ENCODE data around the gene SMAD7. TPM values are rescaled to one million over a fixed set of nuclear protein-coding genes. Genes with fewer than 3 reads are reported as not detected.

The SMAD7 gene
- total RNA-seq, 2 donors from 2014 or later = 55.1 to 98.1 TPM

GRCh38 chr18:48992133-48992532 is 41.4 kb upstream of the SMAD7 start:
- DNase-seq (ENCODE audit: low spot score) = no peak
- peak overlapping the region; percentile 62 to 64 for H3K27ac ChIP-seq
- H3K4me1 ChIP-seq = peaks cover 0 to 74% of the 10 kb centered on the region in 2 donors

GRCh38 chr18:48991676-48992075 is 40.9 kb upstream of the SMAD7 start:
- TF ChIP-seq CTCF (IDR thresholded peaks at IDR 0.05) = no peak
- Histone ChIP-seq H3K4me1 (peaks cover 0 to 70% of the 10 kb centered on the region in 2 donors), H3K36me3 (no peaks in the 10 kb centered on the region), H3K9me3 (no peaks in the 10 kb centered on the region), H3K27me3 (no peaks in the 10 kb centered on the region), H3K27ac (peak overlapping the region; percentile 62 to 64), H3K4me3 (no peak overlapping the region)
- DNase-seq (ENCODE audit: low spot score) = no peak

More at GRCh38 chr18:48992133-48992532, 41.4 kb upstream of the SMAD7 start:
- H3K9me3 ChIP-seq = no peaks in the 10 kb centered on the region
- no peaks in the 10 kb centered on the region for H3K27me3 ChIP-seq
- no peak for TF ChIP-seq CTCF (IDR thresholded peaks at IDR 0.05)
- no peak overlapping the region for H3K4me3 ChIP-seq
- no peaks in the 10 kb centered on the region for H3K36me3 ChIP-seq

- H3K27ac ChIP-seq = peak overlapping the region; percentile 62 to 64
- H3K4me1 ChIP-seq = peaks cover 0 to 67% of the 10 kb centered on the region in 2 donors
- no peak for DNase-seq (ENCODE audit: low spot score)
- no peak for TF ChIP-seq CTCF (IDR thresholded peaks at IDR 0.05)
- H3K27me3 ChIP-seq = no peaks in the 10 kb centered on the region
- H3K9me3 ChIP-seq = no peaks in the 10 kb centered on the region
- H3K4me3 ChIP-seq = no peak overlapping the region
- H3K36me3 ChIP-seq = no peaks in the 10 kb centered on the region
Measured at GRCh38 chr18:48991319-48991660, 40.5 kb upstream of the SMAD7 start.

GRCh38 chr18:48990481-48991318 is 39.9 kb upstream of the SMAD7 start:
- H3K27me3 ChIP-seq = no peaks in the 10 kb centered on the region
- H3K9me3 ChIP-seq = no peaks in the 10 kb centered on the region
- H3K27ac ChIP-seq = peak overlapping the region; percentile 62 to 64
- no peak overlapping the region for H3K4me3 ChIP-seq
- H3K36me3 ChIP-seq = no peaks in the 10 kb centered on the region
- peak; percentile 79 for DNase-seq (ENCODE audit: low spot score)
- H3K4me1 ChIP-seq = peaks cover 0 to 63% of the 10 kb centered on the region in 2 donors
- TF ChIP-seq CTCF (IDR thresholded peaks at IDR 0.05) = no peak

- H3K4me3 ChIP-seq = no peak overlapping the region
- no peaks in the 10 kb centered on the region for H3K27me3 ChIP-seq
- H3K4me1 ChIP-seq = peaks cover 0 to 53% of the 10 kb centered on the region in 2 donors
- no peak for DNase-seq (ENCODE audit: low spot score)
- H3K9me3 ChIP-seq = no peaks in the 10 kb centered on the region
- TF ChIP-seq CTCF (IDR thresholded peaks at IDR 0.05) = no peak
- H3K27ac ChIP-seq = peak overlapping the region; percentile 62 to 64
- H3K36me3 ChIP-seq = no peaks in the 10 kb centered on the region
Measured at GRCh38 chr18:48989304-48990303, 38.8 kb upstream of the SMAD7 start.
